Measurements from ENCODE around the gene TMC1. TPM values are rescaled to one million over a fixed set of nuclear protein-coding genes. Genes with fewer than 3 reads are reported as not detected.

Gene TMC1
- total RNA-seq, 4 donors from 2014 or later, result 0.30 to 2.3 (median 0.44) TPM; not detected in 1

Other genes starting within 250 kb of the TMC1 start
- gene ZFAND5, start 156.4 kb upstream of the TMC1 start, total RNA-seq, result 1,000 to 10,000 TPM in 3 of 4 donors, 100 to 1,000 TPM in 1; 907 to 1,573 (median 1,091) TPM

All from tibial nerve (tissue), 4 donors.